HK-2 (cell line): ENCODE data around the gene NID1.
A peak's percentile ranks its signal among the peaks of the same experiment; 100 is the strongest.

Experiments
- DNase-seq: peaks from one replicate; pipeline ENCODE4 v3.0.0-alpha.2; 2018; ENCODE audit not compliant: unreplicated experiment

The NID1 gene

GRCh38 chr1:236064674-236065508 lies at the start of gene NID1:
Gene NID1, minus strand, starts transcription at chr1:236065090. Its CDS starts 11 bp downstream, at chr1:236065079.
- peak; percentile 77 for DNase-seq

DNA sequence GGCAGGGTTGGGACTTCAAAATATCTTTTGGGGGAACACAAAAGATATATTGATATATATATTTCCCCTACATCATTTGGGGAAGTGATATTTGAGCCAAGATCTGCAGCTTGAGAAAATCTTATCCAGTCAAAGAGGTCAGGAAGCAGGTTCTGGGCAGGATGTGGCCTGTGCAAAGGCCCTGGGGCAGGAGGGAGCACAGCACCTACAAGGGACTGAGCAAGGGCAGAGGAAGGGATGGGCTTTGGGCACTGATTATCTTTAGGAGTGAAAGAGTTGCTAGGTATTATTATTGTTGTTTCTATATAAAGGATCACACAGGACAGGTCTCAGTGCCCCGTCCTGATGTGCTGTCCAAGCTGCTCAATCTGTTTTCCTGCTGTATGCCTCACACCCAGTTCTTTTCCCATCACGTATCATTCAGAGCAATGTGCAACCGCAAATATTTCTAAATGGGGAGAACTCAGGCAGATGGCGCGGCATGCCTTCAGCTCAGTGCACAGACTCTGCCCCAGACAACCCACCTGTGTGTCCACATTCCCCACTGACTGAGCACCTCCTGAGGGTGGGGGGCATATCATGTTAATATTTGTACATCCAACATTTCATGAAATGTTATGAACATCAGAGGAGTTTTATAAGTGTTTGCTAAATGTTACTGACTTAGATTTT lies 49.3 kb upstream of the NID1 start:
- DNase-seq, result no peak

- no peak for DNase-seq
These were observed 48.6 kb upstream of the NID1 start for GRCh38 chr1:236113324-236114032.

DNA sequence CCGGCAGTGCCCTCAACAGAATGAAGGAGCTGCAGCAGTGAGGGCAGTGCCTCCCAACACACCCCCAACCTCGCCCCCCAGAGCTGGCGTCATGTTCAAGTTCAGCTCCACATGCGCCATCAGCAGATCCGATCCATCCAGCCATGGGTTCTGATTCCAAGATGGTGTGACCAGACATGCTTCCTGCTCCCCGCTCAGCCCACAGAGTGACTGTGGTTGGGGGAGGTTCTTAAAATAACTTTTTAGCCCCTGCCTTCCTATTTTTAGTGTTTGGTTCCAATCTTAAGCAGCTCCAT lies 47.4 kb upstream of the NID1 start:
- DNase-seq, result no peak

DNA sequence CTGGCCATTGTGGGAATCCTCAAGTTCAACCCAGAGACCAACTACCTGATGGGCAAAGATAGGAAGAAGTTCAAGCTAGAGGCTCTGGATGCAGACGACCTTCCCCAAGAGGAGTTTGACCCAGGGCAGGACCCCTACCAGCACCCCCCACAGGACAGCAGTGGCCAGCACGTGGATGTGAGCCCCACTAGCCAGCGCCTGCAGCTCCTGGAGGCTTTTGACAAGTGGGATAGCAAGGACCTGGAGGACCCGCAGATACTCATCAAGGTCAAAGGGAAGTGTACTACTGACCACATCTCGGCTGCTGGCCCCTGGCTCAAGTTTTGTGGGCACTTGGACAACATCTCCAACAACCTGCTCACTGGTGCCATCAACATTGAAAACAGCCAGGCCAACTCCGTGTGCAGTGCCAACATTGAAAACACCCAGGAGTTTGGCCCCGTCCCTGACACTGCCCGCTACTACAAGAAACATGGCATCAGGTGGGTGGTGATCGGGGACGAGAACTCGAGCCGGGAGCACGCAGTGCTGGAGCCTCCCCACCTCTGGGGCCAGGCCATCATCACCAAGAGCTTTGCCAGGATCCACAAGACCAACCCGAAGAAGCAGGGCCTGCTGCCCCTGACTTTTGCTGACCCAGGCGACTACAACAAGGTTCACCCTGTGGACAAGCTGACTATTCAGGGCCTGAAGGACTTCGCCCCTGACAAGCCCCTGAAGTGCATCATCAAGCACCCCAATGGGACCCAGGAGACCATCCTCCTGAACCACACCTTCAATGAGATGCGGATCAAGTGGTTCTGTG lies 46.8 kb upstream of the NID1 start:
- no peak for DNase-seq

DNA sequence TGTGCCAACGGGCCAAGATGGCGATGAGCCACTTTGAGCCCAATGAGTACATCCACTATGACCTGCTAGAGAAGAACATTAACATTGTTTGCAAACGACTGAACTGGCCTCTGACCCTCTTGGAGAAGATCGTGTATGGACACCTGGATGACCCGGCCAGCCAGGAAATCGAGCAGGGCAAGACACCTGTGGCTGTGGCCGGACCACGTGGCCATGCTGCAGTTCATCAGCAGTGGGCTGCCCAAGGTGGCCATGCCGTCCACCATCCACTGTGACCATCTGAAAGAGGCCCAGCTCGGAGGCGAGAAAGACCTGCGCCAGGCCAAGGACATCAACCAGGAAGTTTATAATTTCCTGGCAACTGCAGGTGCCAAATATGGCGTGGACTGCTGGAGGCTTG lies 45.2 kb upstream of the NID1 start:
- no peak for DNase-seq

DNA sequence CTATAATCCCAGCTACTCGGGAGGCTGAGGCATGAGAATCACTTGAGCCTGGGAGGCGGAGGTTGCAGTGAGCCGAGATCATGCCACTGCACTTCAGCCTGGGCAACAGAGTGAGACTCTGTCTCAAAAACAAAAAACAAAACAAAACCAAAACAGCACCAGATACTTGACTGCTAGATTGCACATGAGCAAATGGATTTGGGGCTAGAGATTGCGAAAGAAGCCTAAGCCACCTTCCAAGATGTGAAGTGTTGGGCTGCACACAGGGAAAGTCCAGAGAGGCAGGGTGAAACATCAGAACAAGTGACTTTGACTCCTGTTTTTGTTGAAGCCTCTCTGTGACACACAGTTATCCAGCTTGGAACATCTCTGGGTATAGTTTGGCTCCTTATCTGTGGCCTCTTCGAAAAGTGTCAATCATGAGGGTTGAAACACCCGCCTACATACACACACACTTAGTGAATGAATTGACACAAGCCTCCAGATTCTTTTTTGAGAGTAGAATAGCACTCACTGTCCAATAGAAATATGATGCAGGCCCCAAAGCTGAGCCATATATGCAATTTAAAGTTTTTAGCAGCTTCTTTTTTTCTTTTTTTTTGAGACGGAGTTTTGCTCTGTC lies 43.2 kb upstream of the NID1 start:
- no peak for DNase-seq

DNA sequence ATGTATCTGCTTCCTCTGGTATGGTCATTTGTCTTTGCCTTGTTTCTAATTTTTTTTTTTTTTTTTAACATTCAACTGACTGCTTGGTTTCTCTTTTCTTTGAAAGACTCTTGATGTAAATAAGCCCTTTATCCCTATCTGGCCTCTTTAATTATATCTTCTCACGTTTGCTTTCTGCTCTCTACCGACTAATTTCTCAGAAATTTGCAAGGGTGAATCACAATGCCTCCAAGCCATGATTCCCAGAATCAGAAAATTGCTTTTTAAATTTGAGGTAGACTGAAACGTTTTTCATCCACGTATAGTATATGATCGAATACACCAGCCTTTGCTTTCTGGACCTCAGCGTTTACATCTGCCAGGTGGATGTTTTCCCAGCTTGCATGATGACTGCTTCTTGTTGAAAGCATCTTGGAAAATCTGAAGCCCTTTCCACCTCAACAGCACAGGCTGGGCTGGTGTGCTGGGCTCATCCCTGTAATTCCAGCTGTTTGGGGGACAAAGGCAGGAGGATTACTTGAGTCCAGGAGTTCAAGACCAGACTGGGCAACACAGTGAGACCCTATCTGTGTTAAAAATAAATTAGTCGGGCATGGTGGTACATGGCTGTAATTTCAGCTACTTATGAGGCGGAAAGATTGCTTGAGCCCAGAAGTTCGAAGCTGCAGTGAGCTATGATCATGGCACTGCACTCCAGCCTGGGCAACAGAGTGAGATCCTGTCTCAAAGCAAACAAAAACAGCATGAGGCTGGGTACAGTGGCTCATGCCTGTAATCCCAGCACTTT lies 42.4 kb upstream of the NID1 start:
- no peak for DNase-seq

GRCh38 chr1:236103646-236104218 lies 38.8 kb upstream of the NID1 start:
- peak; percentile 54 for DNase-seq

DNA sequence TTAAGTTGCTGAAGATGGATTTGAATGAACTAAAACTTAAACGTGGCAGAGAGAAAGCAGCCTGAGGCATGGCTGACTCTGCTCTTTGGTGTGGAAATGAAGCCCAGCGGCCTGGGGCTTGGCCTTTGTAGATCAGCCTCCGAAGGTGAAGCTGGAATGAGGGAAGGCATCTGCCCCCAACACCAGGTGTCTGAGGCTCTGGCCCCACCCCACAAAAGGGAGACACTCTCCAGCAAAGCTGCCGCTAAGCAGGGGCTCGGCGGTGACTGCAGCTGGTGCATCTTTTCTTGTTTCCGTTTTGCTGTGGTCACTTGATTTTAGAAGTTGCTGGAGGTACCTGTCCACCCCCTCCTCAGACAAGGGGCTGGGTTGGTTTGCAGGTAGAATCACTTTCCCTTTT lies 38.2 kb upstream of the NID1 start:
- DNase-seq, result no peak

GRCh38 chr1:236102611-236103010 lies 37.7 kb upstream of the NID1 start:
- DNase-seq, result no peak

- no peak for DNase-seq
These were observed 36.6 kb upstream of the NID1 start for GRCh38 chr1:236101233-236102200.

DNA sequence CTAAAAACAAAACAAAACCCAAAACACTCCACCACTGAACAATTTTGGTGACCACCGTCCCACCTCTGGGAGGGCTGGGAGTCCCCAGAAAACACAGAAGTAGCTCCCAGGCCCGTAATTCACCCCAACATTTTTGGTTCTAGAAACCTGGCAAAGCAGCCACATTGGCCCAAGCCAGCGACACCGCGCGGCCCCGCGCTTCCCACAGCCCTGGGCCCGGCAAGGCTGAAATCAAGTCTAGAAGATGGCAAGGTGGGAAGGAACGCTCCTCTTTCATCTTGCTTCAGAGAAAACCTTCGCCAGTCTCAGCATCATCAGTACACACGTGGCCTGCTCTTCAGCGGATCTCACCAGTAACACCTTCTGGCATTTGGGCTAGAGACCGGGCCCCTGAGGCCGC lies 35.9 kb upstream of the NID1 start:
- no peak for DNase-seq

- no peak for DNase-seq
These were observed 34.6 kb upstream of the NID1 start for GRCh38 chr1:236099355-236099974.

- DNase-seq, result no peak
These were observed 33.4 kb upstream of the NID1 start for GRCh38 chr1:236098267-236098666.

GRCh38 chr1:236096660-236097482 lies 32.0 kb upstream of the NID1 start:
- peak; percentile 10 for DNase-seq

DNA sequence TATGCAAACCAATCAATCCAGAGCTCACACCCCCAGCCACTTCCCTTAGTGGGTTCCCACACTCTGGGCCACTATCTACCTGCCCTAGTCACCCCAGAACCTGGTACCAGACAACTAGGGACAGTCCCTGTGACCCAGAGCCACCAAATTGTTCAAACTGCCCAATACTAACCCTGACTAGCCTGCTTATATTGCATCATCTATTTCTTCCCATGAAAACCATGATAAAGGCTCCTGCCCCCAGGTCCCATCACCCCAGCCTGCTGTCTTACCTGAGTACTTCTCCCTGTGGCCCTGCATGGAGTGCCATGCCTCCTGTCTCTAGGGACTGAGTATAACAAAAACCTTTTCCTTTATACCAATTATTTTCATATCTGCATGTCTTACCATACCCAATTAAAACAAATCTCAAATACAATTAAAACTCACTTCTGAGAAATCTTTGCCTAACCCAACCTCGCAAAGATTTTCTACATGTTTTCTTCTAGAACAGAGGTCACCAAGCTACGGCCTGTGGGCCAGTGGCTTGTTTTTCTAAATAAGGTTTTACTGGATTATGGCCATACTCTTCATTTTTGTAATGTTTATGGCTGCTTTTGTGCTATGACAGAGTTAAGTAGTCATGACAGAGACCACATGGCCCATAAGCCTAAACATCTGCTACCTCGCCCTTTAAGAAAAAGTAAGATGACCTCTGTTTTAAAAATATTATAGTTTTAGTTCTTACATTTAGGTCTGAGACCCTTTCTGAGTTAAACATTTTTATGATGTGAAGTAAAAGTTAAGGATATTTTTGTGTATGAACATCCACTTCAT lies 31.0 kb upstream of the NID1 start:
- no peak for DNase-seq
